ENCODE data around the gene CCSER1.

The CCSER1 gene

GRCh38 chr4:90540536-90540935, 413.3 kb downstream of the CCSER1 start:
- DNase-seq (ENCODE audit: low read depth in 1 of 2, low spot score in 1 of 2): no peak

DNA sequence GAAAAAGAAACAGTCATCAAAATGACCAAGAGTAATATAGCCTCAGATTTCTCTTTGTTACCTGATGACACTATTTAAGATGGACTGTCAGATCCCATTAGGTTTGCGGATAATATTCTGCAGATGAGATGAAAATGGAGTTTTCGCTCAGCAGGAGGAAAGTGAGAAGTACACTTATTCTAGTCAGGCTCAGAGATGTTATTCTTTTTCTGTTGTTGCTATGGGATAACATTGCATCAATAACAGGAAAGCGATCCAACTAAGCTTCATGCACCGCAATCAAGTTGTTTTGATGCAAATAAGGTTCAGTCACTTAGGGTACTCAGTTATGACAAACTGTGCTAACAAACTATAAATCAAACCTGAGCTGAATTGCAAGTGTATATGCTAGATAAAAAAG, 415.0 kb downstream of the CCSER1 start:
- no peak for DNase-seq (ENCODE audit: low read depth in 1 of 2, low spot score in 1 of 2)

- no peak for DNase-seq (ENCODE audit: low read depth in 1 of 2, low spot score in 1 of 2)
Measured at GRCh38 chr4:90543419-90544170, 416.4 kb downstream of the CCSER1 start.

DNA sequence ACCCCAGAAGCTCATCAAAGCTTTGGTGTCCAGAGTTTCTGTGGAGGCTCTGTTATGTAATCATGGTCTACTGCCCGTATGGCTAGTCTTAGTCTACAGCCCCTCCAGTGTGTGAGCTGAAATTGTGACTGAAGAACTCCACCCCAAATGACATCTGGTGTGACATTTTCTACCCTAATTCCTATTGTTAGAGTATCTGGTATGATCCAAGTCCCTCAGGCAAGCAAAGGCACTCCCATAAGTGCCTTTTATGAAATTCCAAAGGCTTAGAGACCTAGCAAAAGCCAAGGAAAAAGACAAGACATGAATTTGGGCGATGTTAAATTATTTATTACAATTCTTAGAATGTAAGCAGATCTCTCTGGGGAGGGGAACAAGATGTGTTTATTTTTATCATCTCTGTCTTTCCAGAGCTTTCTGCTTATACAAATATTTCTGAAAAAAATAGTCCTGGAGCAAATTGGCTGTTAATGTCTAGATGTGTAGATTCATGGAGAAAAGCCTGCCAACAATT, 417.4 kb downstream of the CCSER1 start:
- no peak for DNase-seq (ENCODE audit: low read depth in 1 of 2, low spot score in 1 of 2)

DNA sequence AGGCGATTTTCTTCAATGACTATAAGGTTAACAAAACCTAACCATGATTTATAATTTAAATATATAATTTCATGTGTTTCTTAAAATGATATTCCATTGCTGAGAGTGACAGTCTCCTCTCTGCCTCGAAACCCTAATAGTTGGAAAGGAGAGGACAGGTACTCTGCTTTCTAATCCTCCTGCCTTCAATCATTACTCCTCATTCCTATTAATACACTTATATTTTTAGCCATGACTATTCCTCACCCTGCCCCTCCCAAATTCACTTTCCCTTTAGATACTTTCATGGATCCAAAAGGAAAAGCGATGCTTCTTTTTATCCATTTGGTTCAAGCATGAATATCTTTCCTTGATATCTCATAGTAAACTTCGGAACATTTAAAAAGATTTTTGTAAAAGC, 418.2 kb downstream of the CCSER1 start:
- no peak for DNase-seq (ENCODE audit: low read depth in 1 of 2, low spot score in 1 of 2)

- no peak for DNase-seq (ENCODE audit: low read depth in 1 of 2, low spot score in 1 of 2)
Measured at GRCh38 chr4:90546114-90546513, 418.9 kb downstream of the CCSER1 start.

GRCh38 chr4:90570615-90571014, 443.4 kb downstream of the CCSER1 start:
- DNase-seq (ENCODE audit: low read depth in 1 of 2, low spot score in 1 of 2): no peak

GRCh38 chr4:90572996-90573395, 445.8 kb downstream of the CCSER1 start:
- DNase-seq (ENCODE audit: low read depth in 1 of 2, low spot score in 1 of 2): no peak

GRCh38 chr4:90575371-90575770, 448.2 kb downstream of the CCSER1 start:
- no peak for DNase-seq (ENCODE audit: low read depth in 1 of 2, low spot score in 1 of 2)

DNA sequence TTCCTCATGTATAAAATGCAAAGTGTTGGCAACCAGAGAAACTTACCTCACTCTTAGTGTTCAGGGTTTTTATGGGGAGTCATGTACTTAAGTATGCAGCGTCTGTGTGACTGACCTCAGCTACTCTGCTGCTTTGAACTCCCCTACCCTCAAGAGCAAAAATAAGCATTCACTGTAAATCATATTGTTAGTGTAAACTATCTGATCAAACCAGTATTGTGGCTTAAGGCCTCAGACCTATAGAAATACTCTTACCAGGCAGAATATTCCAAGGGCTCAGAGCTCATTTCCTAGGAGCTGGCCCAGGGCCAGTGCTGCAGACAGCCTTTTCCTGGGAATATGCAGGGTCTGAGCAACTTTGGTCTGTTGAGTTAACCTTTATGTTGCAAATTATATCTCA, 453.1 kb downstream of the CCSER1 start:
- no peak for DNase-seq (ENCODE audit: low read depth in 1 of 2, low spot score in 1 of 2)

GRCh38 chr4:90582087-90582486, 454.9 kb downstream of the CCSER1 start:
- no peak for DNase-seq (ENCODE audit: low read depth in 1 of 2, low spot score in 1 of 2)

DNA sequence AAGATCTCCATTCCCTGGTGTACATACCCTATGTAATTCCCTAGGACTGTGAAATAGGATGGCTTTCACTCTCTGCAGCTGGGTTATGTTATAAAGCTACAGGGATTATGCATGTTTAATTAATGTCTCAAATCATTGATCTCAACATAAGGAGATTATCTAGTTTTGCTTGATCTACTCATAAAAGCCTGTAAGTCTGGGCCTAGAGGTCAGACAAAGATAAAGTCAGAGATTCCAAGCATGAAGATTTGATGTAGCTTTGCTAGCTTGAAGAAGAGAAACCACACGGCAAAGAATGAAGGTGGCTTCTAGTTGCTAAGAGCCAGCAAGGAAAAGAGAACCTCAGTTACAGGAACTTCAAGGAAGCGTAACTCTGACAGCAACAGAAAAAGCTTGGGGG, 456.9 kb downstream of the CCSER1 start:
- DNase-seq (ENCODE audit: low read depth in 1 of 2, low spot score in 1 of 2): no peak

DNA sequence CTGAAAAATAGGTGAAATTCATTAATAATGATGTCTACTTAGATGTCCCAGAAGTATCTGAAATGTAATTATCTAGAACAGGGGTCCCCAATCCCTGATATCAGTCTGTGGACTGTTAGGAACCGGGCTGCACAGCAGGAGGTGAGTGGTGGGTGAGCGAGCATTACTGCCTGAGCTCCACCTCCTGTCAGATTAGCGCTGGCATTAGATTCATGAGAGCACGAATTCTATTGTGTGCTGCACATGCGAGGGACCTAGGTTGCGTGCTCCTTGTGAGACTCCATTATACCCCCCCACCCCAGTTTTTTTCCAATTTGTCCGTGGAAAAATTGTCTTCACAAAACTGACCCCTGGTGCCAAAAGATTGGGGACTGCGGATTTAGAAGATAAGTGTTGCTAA, 458.8 kb downstream of the CCSER1 start:
- no peak for DNase-seq (ENCODE audit: low read depth in 1 of 2, low spot score in 1 of 2)

DNA sequence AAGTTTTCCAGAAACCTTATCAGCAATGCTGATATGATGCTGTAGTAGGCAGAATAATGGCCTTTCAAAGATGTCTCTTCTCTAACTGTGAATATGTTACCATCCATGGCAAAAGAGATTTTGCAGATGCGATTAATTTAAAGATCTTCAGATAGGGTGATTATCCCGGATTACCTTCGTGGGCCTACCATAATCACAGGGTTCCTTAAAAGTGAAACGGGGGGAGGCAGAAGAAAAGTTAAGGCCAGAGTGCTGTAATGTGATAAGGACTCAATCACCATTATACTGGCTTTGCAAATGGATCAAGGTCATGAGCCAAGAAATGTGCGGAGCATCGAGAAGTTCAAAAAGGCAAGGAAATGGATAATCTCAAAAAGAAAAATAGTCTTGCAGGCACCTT, 459.6 kb downstream of the CCSER1 start:
- DNase-seq (ENCODE audit: low read depth in 1 of 2, low spot score in 1 of 2): no peak

DNA sequence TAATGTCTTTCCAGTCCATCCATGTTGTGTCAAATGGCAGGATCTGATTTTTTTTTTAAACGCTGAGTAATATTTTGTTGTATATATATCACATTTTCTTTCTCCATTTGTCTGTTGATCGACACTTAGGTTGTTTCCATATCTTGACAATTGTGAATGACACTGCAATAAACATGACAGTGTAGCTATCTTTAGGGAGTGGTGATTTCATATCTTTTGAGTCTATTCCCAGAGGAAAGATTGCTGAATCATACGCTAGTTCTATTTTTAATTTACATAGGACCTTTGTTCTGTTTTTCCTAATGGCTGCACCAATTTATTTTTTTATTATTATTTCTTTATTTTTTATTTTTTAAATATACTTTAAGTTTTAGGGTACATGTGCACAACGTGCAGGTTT, 470.7 kb downstream of the CCSER1 start:
- no peak for DNase-seq (ENCODE audit: low read depth in 1 of 2, low spot score in 1 of 2)

- no peak for DNase-seq (ENCODE audit: low read depth in 1 of 2, low spot score in 1 of 2)
Measured at GRCh38 chr4:90598741-90599140, 471.5 kb downstream of the CCSER1 start.

- no peak for DNase-seq (ENCODE audit: low read depth in 1 of 2, low spot score in 1 of 2)
Measured at GRCh38 chr4:90602726-90603125, 475.5 kb downstream of the CCSER1 start.

GRCh38 chr4:90603540-90603939, 476.3 kb downstream of the CCSER1 start:
- DNase-seq (ENCODE audit: low read depth in 1 of 2, low spot score in 1 of 2): no peak

GRCh38 chr4:90606781-90607180, 479.6 kb downstream of the CCSER1 start:
- DNase-seq (ENCODE audit: low read depth in 1 of 2, low spot score in 1 of 2): no peak

DNA sequence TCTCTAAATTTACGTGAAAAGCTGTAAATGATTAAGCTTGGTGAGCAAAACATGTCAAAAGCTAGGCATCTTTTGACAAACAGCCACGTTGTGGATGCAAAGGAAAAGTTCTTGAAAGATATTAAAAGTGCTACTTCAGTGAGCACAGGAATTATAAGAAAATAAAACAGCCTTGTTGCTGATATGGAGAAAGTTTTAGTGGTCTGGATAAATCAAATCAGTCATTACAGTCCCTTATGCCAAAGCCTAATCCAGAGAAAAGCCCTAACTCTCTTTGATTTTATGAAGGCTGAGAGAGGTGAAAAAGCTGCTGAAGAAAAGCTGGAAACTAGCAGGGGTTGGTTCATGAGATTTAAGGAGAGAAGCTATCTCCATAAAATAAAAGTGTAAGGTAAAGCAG, 487.2 kb downstream of the CCSER1 start:
- no peak for DNase-seq (ENCODE audit: low read depth in 1 of 2, low spot score in 1 of 2)

DNA sequence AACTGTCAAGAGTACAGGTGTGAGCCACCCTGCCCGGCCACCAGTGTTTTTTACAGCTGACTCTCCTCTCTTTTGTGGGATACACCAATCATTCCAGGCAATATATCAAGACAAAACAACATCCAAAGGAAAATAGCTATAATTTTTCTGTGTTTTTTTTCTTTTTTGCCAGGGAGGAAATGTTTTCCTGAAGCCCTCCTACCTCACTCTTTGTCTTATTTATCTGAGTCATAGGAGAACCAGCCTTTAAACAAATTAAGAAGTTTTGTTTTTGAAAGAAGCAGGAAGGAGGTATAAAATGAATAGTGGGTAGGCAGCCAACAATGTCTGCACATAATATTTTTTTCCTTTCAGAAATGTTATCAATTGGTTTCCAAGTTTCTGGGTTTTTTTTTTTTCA, 493.9 kb downstream of the CCSER1 start:
- DNase-seq (ENCODE audit: low read depth in 1 of 2, low spot score in 1 of 2): no peak

GRCh38 chr4:90624781-90625180, 497.6 kb downstream of the CCSER1 start:
- no peak for DNase-seq (ENCODE audit: low read depth in 1 of 2, low spot score in 1 of 2)

DNA sequence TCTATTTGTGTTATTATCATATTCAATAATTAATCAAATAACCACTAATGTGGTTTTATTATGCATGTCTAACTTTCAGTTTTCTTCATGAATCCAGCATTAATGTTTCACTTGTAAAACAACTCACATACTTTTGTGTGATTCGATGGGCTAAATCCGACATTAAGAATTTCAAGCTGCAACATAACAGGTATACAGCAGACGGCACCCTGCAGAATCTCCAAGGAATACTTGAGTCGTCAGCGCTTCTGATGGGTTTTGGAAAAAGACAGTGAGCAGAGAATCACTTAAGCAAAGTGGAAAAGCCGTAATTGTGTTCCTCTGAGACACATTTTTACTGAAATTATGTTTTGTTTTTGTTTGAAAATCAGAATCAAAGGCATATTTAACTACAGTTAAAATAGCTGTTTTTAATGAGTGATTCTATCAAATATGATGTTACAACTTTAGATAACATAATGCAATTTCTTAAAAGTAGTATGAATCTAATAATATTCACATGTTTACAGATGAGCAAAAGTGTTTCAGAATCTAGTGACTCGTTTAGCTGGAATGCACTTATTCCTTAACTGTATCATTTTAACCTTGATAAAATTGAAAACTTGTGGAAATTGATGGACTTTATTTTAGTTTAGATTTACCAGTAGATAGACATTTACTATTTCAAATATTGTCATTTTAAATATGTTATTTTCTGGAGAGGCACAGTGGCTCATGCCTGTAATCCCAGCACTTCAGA, 514.8 kb downstream of the CCSER1 start:
- DNase-seq (ENCODE audit: low read depth in 1 of 2, low spot score in 1 of 2): no peak
